ENCODE measurements around the gene BAD.
"Not testable (repeated sequence)": the region's sequence is repeated elsewhere in the genome, so short reads cannot be mapped to it uniquely, and the experiment has no call there.

GRCh38 chr11:64315667-64316526 lies 31.4 kb upstream of the BAD start:
- TF ChIP-seq CTCF (IDR thresholded peaks at IDR 0.05; ENCODE audit: low read length); EZH2 (optimal IDR thresholded peaks at IDR 0.05; ENCODE audit: low read depth, low read length); EZH2phosphoT487 (IDR thresholded peaks at IDR 0.05; ENCODE audit: low read length): not testable (repeated sequence)

Measured in MM.1S (cell line).